ENCODE data around the gene HDAC9.
"Not testable (repeated sequence)": the region's sequence is repeated elsewhere in the genome, so short reads cannot be mapped to it uniquely, and the experiment has no call there.

Gene HDAC9

GRCh38 chr7:18993933-18994668 is 498.6 kb downstream of the HDAC9 start:
- DNase-seq = no peak

- no peak for DNase-seq
Measured at GRCh38 chr7:18995270-18995671, 499.7 kb downstream of the HDAC9 start.

GRCh38 chr7:18995811-18996426 is 500.4 kb downstream of the HDAC9 start:
- no peak for DNase-seq

GRCh38 chr7:18996583-18996982 is 501.0 kb downstream of the HDAC9 start:
- DNase-seq = no peak

- no peak for DNase-seq
Measured at GRCh38 chr7:18997477-18998150, 502.1 kb downstream of the HDAC9 start.

- no peak for DNase-seq
Measured at GRCh38 chr7:19000410-19000809, 504.9 kb downstream of the HDAC9 start.

GRCh38 chr7:19001854-19002253 is 506.3 kb downstream of the HDAC9 start:
- no peak for DNase-seq

- DNase-seq = no peak
Measured at GRCh38 chr7:19009241-19009935, 513.8 kb downstream of the HDAC9 start.

- DNase-seq = no peak
Measured at GRCh38 chr7:19009936-19010280, 514.4 kb downstream of the HDAC9 start.

GRCh38 chr7:19011212-19011611 is 515.7 kb downstream of the HDAC9 start:
- DNase-seq = no peak

- DNase-seq = no peak
Measured at GRCh38 chr7:19015098-19015497, 519.5 kb downstream of the HDAC9 start.

GRCh38 chr7:19016140-19016539 is 520.6 kb downstream of the HDAC9 start:
- no peak for DNase-seq

- no peak for DNase-seq
Measured at GRCh38 chr7:19017374-19017773, 521.8 kb downstream of the HDAC9 start.

GRCh38 chr7:19020062-19020461 is 524.5 kb downstream of the HDAC9 start:
- DNase-seq = no peak

- no peak for DNase-seq
Measured at GRCh38 chr7:19020711-19021110, 525.2 kb downstream of the HDAC9 start.

GRCh38 chr7:19023477-19023876 is 527.9 kb downstream of the HDAC9 start:
- no peak for DNase-seq

- no peak for DNase-seq
Measured at GRCh38 chr7:19024261-19024660, 528.7 kb downstream of the HDAC9 start.

- no peak for DNase-seq
Measured at GRCh38 chr7:19026888-19027287, 531.3 kb downstream of the HDAC9 start.

GRCh38 chr7:19030281-19030680 is 534.7 kb downstream of the HDAC9 start:
- DNase-seq = no peak

- DNase-seq = not testable (repeated sequence)
Measured at GRCh38 chr7:19032942-19033341, 537.4 kb downstream of the HDAC9 start.

- DNase-seq = peak in 1 of 2 experiments; percentile 26
Measured at GRCh38 chr7:19051767-19052375, 556.3 kb downstream of the HDAC9 start.
